Activated CD4-positive, alpha-beta T cell treated with anti-CD3 and anti-CD28 coated beads, Interleukin-2, amount 10 ng/mL, durations not matched to agents 7 days and 5 days (primary cell): Measurements from ENCODE around the gene TMEM19. TPM values are rescaled to one million over a fixed set of nuclear protein-coding genes. Genes with fewer than 3 reads are reported as not detected.

Source experiments
- total RNA-seq, 2 experiments: library from RNA; stranded (reverse); gene quantifications; one replicate each; pipeline ENCODE4 v1.2.3, GENCODE V29; 2021

Gene TMEM19
- total RNA-seq, 2 experiments from 2014 or later = 22.4 to 22.7 TPM

Other genes starting within 250 kb of the TMEM19 start
- gene LGR5, start 246.3 kb upstream of the TMEM19 start, total RNA-seq = not detected
- gene ZFC3H1, start 22.2 kb upstream of the TMEM19 start, total RNA-seq = 10 to 100 TPM; 55.8 to 66.7 TPM
- 1 to 10 TPM; 6.1 to 7.1 TPM for gene THAP2, start 21.8 kb upstream of the TMEM19 start, total RNA-seq
- gene RAB21, start 68.8 kb downstream of the TMEM19 start, total RNA-seq = 10 to 100 TPM; 65.5 to 81.7 TPM
- gene TBC1D15, start 153.7 kb downstream of the TMEM19 start, total RNA-seq = 10 to 100 TPM; 50.1 to 55.4 TPM